CD4-positive, alpha-beta T cell (primary cell): Measurements from ENCODE around the gene OMD. TPM values are rescaled to one million over a fixed set of nuclear protein-coding genes. Genes with fewer than 3 reads are reported as not detected.

Experiments used
- ATAC-seq: fragments of 200-7000 bp; cut with Tn5 transposase; one replicate; pipeline ENCODE4 v1.10.0; 2022; ENCODE audit warnings: mild to moderate bottlenecking; ENCODE audit not compliant: poor library complexity
- CTCF ChIA-PET: fragments of 350-600 bp; sonication (Branson Sonifier 250); formaldehyde crosslinking; loops from one replicate; lab custom pipeline; 2021; ENCODE audit warnings: antibody characterized with exemption, inconsistent platforms; lab: Charles Lee
- POLR2A ChIA-PET: fragments of 350-600 bp; sonication (Branson Sonifier 250); formaldehyde crosslinking; loops from one replicate; lab custom pipeline; 2021; ENCODE audit warnings: antibody characterized with exemption, inconsistent platforms; lab: Charles Lee
- DNase-seq, 14 experiments: peaks; one replicate each; pipeline ENCODE4 v3.0.0-alpha.2; 2013 to 2020; ENCODE audit warnings: mixed read lengths in 2 of 14
- H3K27ac ChIP-seq, 2 donors: one replicate each; pipeline versions ENCODE4 v1.5.1 to v1.7.0; 2013; ENCODE audit warnings: low read length in 2 of 2, low read depth in 1 of 2, mild to moderate bottlenecking in 1 of 2
- H3K27me3 ChIP-seq, 2 experiments: 1 replicate in 1 of 2; 2 replicates in 1 of 2; pipeline versions ENCODE4 v1.6.1 to v1.7.0; 2013; ENCODE audit warnings: low read length in 2 of 2, control low read depth in 1 of 2, mild to moderate bottlenecking in 1 of 2, moderate library complexity in 1 of 2; ENCODE audit not compliant: insufficient read depth in 2 of 2, control insufficient read depth in 1 of 2
- H3K36me3 ChIP-seq: one replicate; pipeline ENCODE4 v1.6.1; 2013; ENCODE audit warnings: low read length, control low read depth; ENCODE audit not compliant: insufficient read depth
- H3K4me1 ChIP-seq: one replicate; pipeline ENCODE4 v1.6.1; 2013; ENCODE audit warnings: low read length, control low read depth; ENCODE audit not compliant: insufficient read depth
- H3K4me3 ChIP-seq: one replicate; pipeline ENCODE4 v1.5.1; 2013; ENCODE audit warnings: mild to moderate bottlenecking, low read length, moderate library complexity
- H3K9me3 ChIP-seq, 2 experiments: 1 replicate in 1 of 2; 2 replicates in 1 of 2; pipeline versions ENCODE4 v1.6.1 to v1.7.0; 2013; ENCODE audit warnings: low read length in 2 of 2, mild to moderate bottlenecking in 2 of 2, control low read depth in 1 of 2, moderate library complexity in 1 of 2; ENCODE audit not compliant: control insufficient read depth in 1 of 2, insufficient read depth in 1 of 2
- H3K27ac Mint-ChIP-seq: one replicate; pipeline ENCODE4 v1.8.0; 2020; ENCODE audit warnings: mixed read lengths
- H3K27me3 Mint-ChIP-seq: one replicate; pipeline ENCODE4 v1.8.0; 2021; ENCODE audit warnings: mixed read lengths
- H3K36me3 Mint-ChIP-seq: one replicate; pipeline ENCODE4 v1.8.0; 2021; ENCODE audit warnings: low read depth, mixed read lengths
- H3K4me1 Mint-ChIP-seq: one replicate; pipeline ENCODE4 v1.8.0; 2021; ENCODE audit warnings: low read depth, mixed read lengths
- H3K4me3 Mint-ChIP-seq: one replicate; pipeline ENCODE4 v1.8.0; 2020; ENCODE audit warnings: mild to moderate bottlenecking, mixed read lengths
- H3K9me3 Mint-ChIP-seq: one replicate; pipeline ENCODE4 v1.8.0; 2020; ENCODE audit warnings: mixed read lengths
- CTCF ChIP-seq: fragments of 200-600 bp; IDR thresholded peaks from one replicate; pipeline ENCODE4 v1.8.0; 2022; ENCODE audit warnings: antibody characterized with exemption, mild to moderate bottlenecking
- intact Hi-C, 2 experiments: fragments of 100-400 bp; cut with DNase I in 1 of 2; cut with micrococcal nuclease in 1 of 2; formaldehyde crosslinking; loops; one replicate each; pipeline versions ENCODE4 v1.15.1 to v1.9.0; 2023 to 2025; cut with DNase I, micrococcal nuclease
- total RNA-seq, 174 experiments: library from RNA in 2 of 174; stranded (reverse) in 2 of 174; gene quantifications; one replicate each; pipeline ENCODE4 v1.2.3 and lab custom pipeline; 2021 to 2026

OMD gene
- total RNA-seq, 2 experiments from 2014 or later, result not detected

GRCh38 chr9:92425474-92425873 lies 1.2 kb upstream of the OMD start:
- Histone ChIP-seq H3K27me3 (no peaks in the 10 kb centered on the region), H3K4me1 (no peaks in the 10 kb centered on the region), H3K4me3 (no peak overlapping the region), H3K36me3 (no peaks in the 10 kb centered on the region), H3K9me3 (no peaks in the 10 kb centered on the region), H3K27ac (no peak overlapping the region)
- no peak overlapping the region for H3K27ac Mint-ChIP-seq
- ChIA-PET POLR2A (no interaction called here), CTCF (no interaction called here)
- no peaks in the 10 kb centered on the region for H3K27me3 Mint-ChIP-seq
- intact Hi-C loops, result no loop called here
- no peak for TF ChIP-seq CTCF
- DNase-seq, result no peak
- no peaks in the 10 kb centered on the region for H3K36me3 Mint-ChIP-seq
- no peaks in the 10 kb centered on the region for H3K9me3 Mint-ChIP-seq
- ATAC-seq, result no peak
- H3K4me1 Mint-ChIP-seq, result no peaks in the 10 kb centered on the region
- H3K4me3 Mint-ChIP-seq, result no peak overlapping the region

GRCh38 chr9:92423612-92424011 lies 659 bp downstream of the OMD start:
- no peaks in the 10 kb centered on the region for H3K9me3 Mint-ChIP-seq
- no peaks in the 10 kb centered on the region for H3K9me3 ChIP-seq
- H3K4me1 Mint-ChIP-seq, result no peaks in the 10 kb centered on the region
- no peak overlapping the region for H3K4me3 ChIP-seq
- ATAC-seq (no peak), DNase-seq (no peak)
- no peak overlapping the region for H3K27ac Mint-ChIP-seq
- CTCF ChIA-PET, result no interaction called here
- no peaks in the 10 kb centered on the region for H3K36me3 ChIP-seq
- H3K4me3 Mint-ChIP-seq, result no peak overlapping the region
- H3K36me3 Mint-ChIP-seq, result no peaks in the 10 kb centered on the region
- no peaks in the 10 kb centered on the region for H3K27me3 Mint-ChIP-seq
- H3K27me3 ChIP-seq, result no peaks in the 10 kb centered on the region
- H3K4me1 ChIP-seq, result no peaks in the 10 kb centered on the region
- no peak for TF ChIP-seq CTCF
- intact Hi-C loops, result no loop called here
- H3K27ac ChIP-seq, result no peak overlapping the region
- POLR2A ChIA-PET, result no interaction called here

- Mint-ChIP-seq H3K27ac (no peak overlapping the region), H3K27me3 (no peaks in the 10 kb centered on the region), H3K4me1 (no peaks in the 10 kb centered on the region), H3K36me3 (no peaks in the 10 kb centered on the region), H3K9me3 (no peaks in the 10 kb centered on the region), H3K4me3 (no peak overlapping the region)
- H3K4me3 ChIP-seq, result no peak overlapping the region
- TF ChIP-seq CTCF, result no peak
- ATAC-seq (no peak), DNase-seq (no peak)
- H3K9me3 ChIP-seq, result no peaks in the 10 kb centered on the region
- H3K27ac ChIP-seq, result no peak overlapping the region
- H3K4me1 ChIP-seq, result no peaks in the 10 kb centered on the region
- POLR2A ChIA-PET, result no interaction called here
- intact Hi-C loops, result no loop called here
- H3K36me3 ChIP-seq, result no peaks in the 10 kb centered on the region
- H3K27me3 ChIP-seq, result no peaks in the 10 kb centered on the region
- CTCF ChIA-PET, result no interaction called here
These were observed 1.5 kb downstream of the OMD start for GRCh38 chr9:92422611-92423338.
